NCI-H146 treated with DMSO at 0.1 percent for 48 hours (cell line): ENCODE results near the gene FER1L5.
"Not testable (repeated sequence)": the region's sequence is repeated elsewhere in the genome, so short reads cannot be mapped to it uniquely, and the experiment has no call there.

Experiments
- DNase-seq: peaks from one replicate; lab custom pipeline; 2025; ENCODE audit not compliant: unreplicated experiment; lab: John Stamatoyannopoulos, UW

FER1L5 gene

DNA sequence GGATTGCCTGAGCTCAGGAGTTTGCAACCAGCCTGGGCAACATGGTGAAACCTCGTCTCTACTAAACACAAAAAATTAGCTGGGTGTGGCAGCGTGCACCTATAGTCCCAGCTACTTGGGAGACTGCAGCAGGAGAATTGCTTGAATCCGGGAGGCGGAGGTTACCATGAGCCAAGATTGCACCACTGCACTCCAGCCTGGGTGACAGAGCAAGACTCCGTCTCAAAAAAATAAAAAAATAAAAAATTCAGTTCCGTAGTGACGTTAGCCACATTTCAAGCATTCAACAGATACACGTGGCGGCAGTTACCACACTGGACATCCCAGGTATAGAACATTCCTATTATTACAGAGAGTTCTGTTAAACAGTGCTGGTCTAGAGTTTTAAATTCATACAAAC lies 8.9 kb upstream of the FER1L5 start:
- DNase-seq, result no peak

DNA sequence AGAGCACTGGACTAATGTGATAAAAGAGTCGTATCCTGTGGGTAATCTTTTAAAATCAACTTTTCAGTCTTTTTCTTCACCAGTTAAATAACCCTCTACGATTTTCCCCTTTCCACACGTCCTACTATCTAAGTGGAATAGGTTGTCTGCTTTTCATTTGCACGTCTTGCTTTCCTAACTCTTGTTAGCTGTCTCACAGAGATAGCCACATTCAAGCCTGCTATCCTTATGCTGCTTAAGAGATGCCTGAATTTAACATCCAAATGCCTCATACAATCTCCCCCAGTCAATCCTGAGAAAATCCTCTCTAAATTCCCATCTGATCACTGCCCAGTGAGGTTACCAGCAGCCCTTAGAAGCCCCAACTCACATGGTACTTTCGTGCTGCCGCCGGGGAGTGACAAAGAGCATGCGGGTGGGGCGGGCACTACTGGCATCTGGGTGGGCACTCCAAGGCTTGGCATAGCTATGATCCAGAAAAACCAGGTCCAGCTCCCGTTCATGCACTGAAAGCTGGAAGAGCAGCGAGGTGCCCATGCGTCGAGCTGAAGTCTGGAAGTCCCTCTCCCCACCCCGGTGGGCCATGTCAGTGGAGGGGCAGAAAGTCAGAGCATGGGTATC lies 5.9 kb upstream of the FER1L5 start:
- DNase-seq, result no peak

DNA sequence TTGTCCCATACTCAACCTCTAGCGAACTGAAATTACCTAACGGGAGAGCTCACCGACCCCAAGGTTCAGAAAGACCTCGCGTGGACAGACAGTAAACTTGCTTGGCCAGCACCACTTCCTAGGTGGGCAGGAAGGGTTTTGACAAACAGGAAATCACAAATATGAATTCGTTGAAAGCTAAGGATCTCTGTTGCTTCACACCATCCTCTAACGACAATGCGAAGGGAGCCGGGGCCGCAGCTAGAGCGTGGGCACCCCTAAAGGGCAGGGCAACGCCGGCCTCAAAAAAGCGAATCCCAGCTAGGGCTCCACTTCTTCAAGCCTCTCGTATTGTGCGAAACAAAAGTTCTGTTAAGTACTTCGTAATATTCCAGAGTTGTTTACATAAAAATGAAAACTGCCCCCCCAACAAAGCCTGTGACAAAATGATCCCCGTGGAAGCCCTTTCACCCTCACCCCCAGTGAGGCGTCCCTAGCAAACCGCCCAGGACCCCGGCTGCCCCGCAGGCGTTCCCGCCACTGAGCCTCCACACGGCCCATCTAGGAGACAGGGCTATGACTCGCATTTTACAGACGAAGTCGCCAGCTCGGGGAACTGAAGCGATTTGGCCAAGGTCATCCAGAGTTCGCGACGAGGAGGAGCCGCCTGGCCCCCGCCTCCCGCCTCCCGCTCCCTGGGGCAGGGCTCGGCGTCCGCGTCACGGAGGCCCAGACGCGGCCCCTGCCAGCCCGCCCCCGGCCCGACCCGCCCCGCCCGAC lies 5.0 kb upstream of the FER1L5 start:
- DNase-seq, result peak; percentile 9

GRCh38 chr2:96638144-96639121 lies 4.1 kb upstream of the FER1L5 start, which contains the start of gene KANSL3:
KANSL3 (minus strand) TSS chr2:96638312; CDS start chr2:96637135, 1,177 bp downstream.
- peak; percentile 51 for DNase-seq

GRCh38 chr2:96647681-96648080 lies 5.1 kb downstream of the FER1L5 start:
- DNase-seq, result no peak

- DNase-seq, result no peak
Observed at GRCh38 chr2:96648306-96648930, 5.9 kb downstream of the FER1L5 start.

- no peak for DNase-seq
Observed at GRCh38 chr2:96649342-96649741, 6.8 kb downstream of the FER1L5 start.

GRCh38 chr2:96651793-96652192 lies 9.2 kb downstream of the FER1L5 start:
- DNase-seq, result no peak

GRCh38 chr2:96654791-96655190 lies 12.2 kb downstream of the FER1L5 start:
- DNase-seq, result not testable (repeated sequence)

GRCh38 chr2:96655526-96655925 lies 13.0 kb downstream of the FER1L5 start:
- DNase-seq, result no peak

- DNase-seq, result no peak
Observed at GRCh38 chr2:96656540-96656939, 14.0 kb downstream of the FER1L5 start.

DNA sequence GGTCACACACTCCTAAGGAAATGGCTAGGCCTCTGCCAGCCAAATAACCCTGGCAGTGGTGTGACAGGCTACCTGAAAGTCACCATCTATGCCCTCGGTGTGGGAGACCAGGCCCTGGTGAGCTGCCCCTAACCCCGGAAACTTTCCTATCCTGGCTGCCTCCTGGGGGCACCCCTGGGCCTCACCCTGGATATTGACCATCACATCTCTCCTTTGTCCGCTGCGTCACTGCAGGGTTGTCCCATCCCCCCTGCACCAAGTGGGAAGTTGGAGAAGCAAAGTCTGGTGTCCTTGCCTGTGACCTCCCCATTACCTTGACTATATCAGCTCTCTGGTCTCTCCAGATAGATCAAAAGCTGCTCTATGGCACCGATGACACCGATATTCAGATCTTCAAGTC lies 18.8 kb downstream of the FER1L5 start:
- DNase-seq, result no peak

- DNase-seq, result no peak
Observed at GRCh38 chr2:96662360-96662759, 19.8 kb downstream of the FER1L5 start.

GRCh38 chr2:96663177-96663576 lies 20.6 kb downstream of the FER1L5 start:
- no peak for DNase-seq

GRCh38 chr2:96663829-96664228 lies 21.3 kb downstream of the FER1L5 start:
- no peak for DNase-seq

DNA sequence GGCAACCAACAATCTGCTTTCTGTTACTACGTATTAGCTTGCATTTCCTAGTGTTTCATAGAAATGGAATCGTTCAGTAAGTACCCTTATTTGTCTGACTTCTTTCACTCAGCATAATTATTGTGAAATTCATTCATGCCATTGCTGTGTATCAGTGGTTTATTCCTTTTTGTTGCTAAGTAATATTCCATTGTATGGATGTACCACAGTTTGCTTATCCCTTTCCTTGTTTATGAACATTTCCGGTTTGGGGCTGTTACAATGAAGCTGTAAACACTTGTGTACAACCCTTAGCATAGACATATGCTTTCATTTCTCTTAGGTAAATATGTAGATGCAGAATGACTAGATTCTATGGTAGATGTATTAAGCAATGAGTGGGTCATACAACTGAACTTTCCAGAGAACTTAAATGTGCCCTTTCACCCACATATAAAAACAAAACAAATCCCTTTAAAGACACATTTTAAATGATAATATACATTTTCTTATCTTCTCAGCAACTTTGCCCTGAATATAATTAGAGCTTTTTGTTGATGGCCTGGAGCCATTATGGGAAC lies 21.9 kb downstream of the FER1L5 start:
- no peak for DNase-seq

DNA sequence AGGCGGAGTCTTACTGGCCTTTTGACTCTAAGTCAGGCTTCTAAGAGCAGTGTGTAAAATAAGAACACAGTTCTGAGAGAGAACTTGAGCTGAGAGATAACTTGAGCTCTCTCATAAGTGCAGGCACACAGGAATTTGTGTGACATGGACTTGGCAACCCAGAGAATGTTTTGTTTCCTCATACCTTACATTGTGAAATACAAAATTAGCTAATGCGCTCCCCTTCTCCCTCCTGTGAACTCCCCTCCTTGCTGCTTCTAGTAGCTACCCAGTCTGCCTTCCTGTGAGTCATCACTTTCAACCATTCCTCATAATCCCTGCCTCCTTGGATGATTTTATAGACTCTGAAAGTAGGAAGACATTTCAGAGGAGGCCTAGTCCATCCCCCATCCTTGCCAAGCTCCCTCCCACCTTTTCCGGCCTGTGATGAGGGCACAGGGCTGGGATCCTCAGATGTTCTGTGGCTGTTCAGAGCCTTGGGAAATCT lies 22.6 kb downstream of the FER1L5 start:
- DNase-seq, result no peak

DNA sequence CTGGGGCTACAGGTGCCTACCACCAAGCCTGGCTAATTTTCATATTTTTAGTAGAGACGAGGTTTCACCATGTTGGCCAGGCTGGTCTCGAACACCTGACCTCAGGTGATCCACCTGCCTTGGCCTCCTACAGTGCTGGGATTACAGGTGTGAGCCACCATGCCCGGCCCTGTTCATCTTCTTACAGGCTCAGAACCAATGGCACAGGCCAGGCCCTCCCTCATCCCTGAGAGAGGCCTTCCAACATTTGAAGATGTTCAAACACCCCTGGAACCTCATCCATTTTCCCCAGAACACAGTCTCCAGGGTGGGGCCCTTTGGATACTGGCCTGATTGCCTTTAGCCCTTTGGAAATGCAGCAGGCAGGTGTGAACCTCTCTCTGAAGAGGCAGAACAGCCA lies 23.2 kb downstream of the FER1L5 start:
- DNase-seq, result not testable (repeated sequence)

- DNase-seq, result no peak
Observed at GRCh38 chr2:96668771-96669170, 26.2 kb downstream of the FER1L5 start.

- no peak for DNase-seq
Observed at GRCh38 chr2:96669539-96670215, 27.1 kb downstream of the FER1L5 start.
